ENCODE results near the gene MYO1F.
A peak's percentile ranks its signal among the peaks of the same experiment; 100 is the strongest.
"Not testable (repeated sequence)": the region's sequence is repeated elsewhere in the genome, so short reads cannot be mapped to it uniquely, and the experiment has no call there.

The MYO1F gene

GRCh38 chr19:8515317-8515716 is 61.9 kb downstream of the MYO1F start:
- Histone ChIP-seq H3K27ac (ENCODE audit: low read depth, low read length) (no peak overlapping the region), H3K27me3 (ENCODE audit: control insufficient read depth, insufficient read depth, low read length) (no peaks in the 10 kb centered on the region), H3K9me3 (ENCODE audit: control insufficient read depth, insufficient read depth, low read length) (no peaks in the 10 kb centered on the region), H3K4me1 (ENCODE audit: control insufficient read depth, insufficient read depth, low read length) (no peaks in the 10 kb centered on the region), H3K4me3 (ENCODE audit: low read depth, low read length) (no peak overlapping the region), H3K9ac (ENCODE audit: low read depth, low read length) (no peak overlapping the region), H3K36me3 (ENCODE audit: control insufficient read depth, insufficient read depth, low read length) (no peaks in the 10 kb centered on the region)

- peak overlapping the region; percentile 96 for H3K9ac ChIP-seq (ENCODE audit: low read depth, low read length)
- H3K4me3 ChIP-seq (ENCODE audit: low read depth, low read length) = peak overlapping the region; percentile 96
- H3K4me1 ChIP-seq (ENCODE audit: control insufficient read depth, insufficient read depth, low read length); H3K9me3 ChIP-seq (ENCODE audit: control insufficient read depth, insufficient read depth, low read length); H3K27me3 ChIP-seq (ENCODE audit: control insufficient read depth, insufficient read depth, low read length); H3K36me3 ChIP-seq (ENCODE audit: control insufficient read depth, insufficient read depth, low read length); H3K27ac ChIP-seq (ENCODE audit: low read depth, low read length): not testable (repeated sequence)
These were observed 62.7 kb downstream of the MYO1F start for GRCh38 chr19:8514505-8515009.

- H3K36me3 ChIP-seq (ENCODE audit: control insufficient read depth, insufficient read depth, low read length) = no peaks in the 10 kb centered on the region
- H3K4me3 ChIP-seq (ENCODE audit: low read depth, low read length) = peak within 1 kb of the TSS; percentile 96
- H3K9me3 ChIP-seq (ENCODE audit: control insufficient read depth, insufficient read depth, low read length) = no peaks in the 10 kb centered on the region
- H3K27ac ChIP-seq (ENCODE audit: low read depth, low read length) = peak within 1 kb of the TSS; percentile 98
- H3K4me1 ChIP-seq (ENCODE audit: control insufficient read depth, insufficient read depth, low read length) = no peaks in the 10 kb centered on the region
- peak within 1 kb of the TSS; percentile 96 for H3K9ac ChIP-seq (ENCODE audit: low read depth, low read length)
- H3K27me3 ChIP-seq (ENCODE audit: control insufficient read depth, insufficient read depth, low read length) = no peaks in the 10 kb centered on the region
These were observed 63.3 kb downstream of the MYO1F start, which contains the start of gene ZNF414 for GRCh38 chr19:8513687-8514504. ZNF414 (minus strand) TSS chr19:8514167; CDS start chr19:8514046, 121 bp downstream.

- H3K36me3 ChIP-seq (ENCODE audit: control insufficient read depth, insufficient read depth, low read length) = no peaks in the 10 kb centered on the region
- H3K27ac ChIP-seq (ENCODE audit: low read depth, low read length) = peak overlapping the region; percentile 98
- H3K9me3 ChIP-seq (ENCODE audit: control insufficient read depth, insufficient read depth, low read length) = no peaks in the 10 kb centered on the region
- peak overlapping the region; percentile 96 for H3K4me3 ChIP-seq (ENCODE audit: low read depth, low read length)
- H3K27me3 ChIP-seq (ENCODE audit: control insufficient read depth, insufficient read depth, low read length) = no peaks in the 10 kb centered on the region
- peak overlapping the region; percentile 96; the same call in 1 of the 2 replicates for H3K9ac ChIP-seq (ENCODE audit: low read depth, low read length)
- H3K4me1 ChIP-seq (ENCODE audit: control insufficient read depth, insufficient read depth, low read length) = no peaks in the 10 kb centered on the region
These were observed 64.1 kb downstream of the MYO1F start for GRCh38 chr19:8513036-8513686.

GRCh38 chr19:8512115-8512967 is 64.9 kb downstream of the MYO1F start:
- no peaks in the 10 kb centered on the region for H3K9me3 ChIP-seq (ENCODE audit: control insufficient read depth, insufficient read depth, low read length)
- H3K36me3 ChIP-seq (ENCODE audit: control insufficient read depth, insufficient read depth, low read length) = no peaks in the 10 kb centered on the region
- no peak overlapping the region for H3K27ac ChIP-seq (ENCODE audit: low read depth, low read length)
- no peaks in the 10 kb centered on the region for H3K27me3 ChIP-seq (ENCODE audit: control insufficient read depth, insufficient read depth, low read length)
- peak overlapping the region; percentile 64 for H3K4me3 ChIP-seq (ENCODE audit: low read depth, low read length)
- no peaks in the 10 kb centered on the region for H3K4me1 ChIP-seq (ENCODE audit: control insufficient read depth, insufficient read depth, low read length)
- no peak overlapping the region for H3K9ac ChIP-seq (ENCODE audit: low read depth, low read length)

DNA sequence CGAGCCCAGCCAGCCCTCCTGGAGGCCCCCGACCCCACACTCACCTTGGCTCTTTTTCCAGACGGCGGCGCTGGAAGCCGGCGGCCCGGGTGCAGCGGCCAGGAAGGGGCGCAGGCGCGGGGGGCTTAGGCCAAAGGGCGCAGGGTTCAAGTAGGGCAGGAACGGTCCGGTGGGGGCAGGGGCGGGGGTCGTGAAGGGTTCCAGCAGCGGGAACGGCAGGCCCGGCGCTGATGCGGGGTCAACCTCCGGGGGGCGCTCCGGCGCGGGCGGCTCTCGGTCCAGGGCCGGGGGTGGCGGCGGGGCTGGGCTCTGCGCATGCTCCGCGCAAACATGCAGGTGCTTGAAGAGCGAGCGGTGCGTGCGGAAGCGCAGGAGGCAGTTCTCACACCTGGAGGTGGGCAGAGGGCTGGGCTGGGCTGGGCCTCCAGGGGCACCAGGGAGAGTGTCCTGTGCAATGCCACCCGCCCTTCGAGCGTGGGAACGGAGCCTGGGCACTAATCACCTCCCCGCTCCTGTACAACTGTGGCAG is 65.6 kb downstream of the MYO1F start:
- Histone ChIP-seq H3K9ac (ENCODE audit: low read depth, low read length) (no peak overlapping the region), H3K4me3 (ENCODE audit: low read depth, low read length) (peak overlapping the region; percentile 64), H3K9me3 (ENCODE audit: control insufficient read depth, insufficient read depth, low read length) (no peaks in the 10 kb centered on the region), H3K27me3 (ENCODE audit: control insufficient read depth, insufficient read depth, low read length) (no peaks in the 10 kb centered on the region), H3K36me3 (ENCODE audit: control insufficient read depth, insufficient read depth, low read length) (no peaks in the 10 kb centered on the region), H3K4me1 (ENCODE audit: control insufficient read depth, insufficient read depth, low read length) (peaks cover 2% of the 10 kb centered on the region; the same call in 1 of the 2 replicates), H3K27ac (ENCODE audit: low read depth, low read length) (no peak overlapping the region)

GRCh38 chr19:8510589-8511115 is 66.6 kb downstream of the MYO1F start:
- Histone ChIP-seq H3K27ac (ENCODE audit: low read depth, low read length) (no peak overlapping the region), H3K4me3 (ENCODE audit: low read depth, low read length) (peak overlapping the region; percentile 64), H3K27me3 (ENCODE audit: control insufficient read depth, insufficient read depth, low read length) (no peaks in the 10 kb centered on the region), H3K9ac (ENCODE audit: low read depth, low read length) (no peak overlapping the region), H3K9me3 (ENCODE audit: control insufficient read depth, insufficient read depth, low read length) (no peaks in the 10 kb centered on the region), H3K36me3 (ENCODE audit: control insufficient read depth, insufficient read depth, low read length) (no peaks in the 10 kb centered on the region), H3K4me1 (ENCODE audit: control insufficient read depth, insufficient read depth, low read length) (peaks cover 6% of the 10 kb centered on the region; the same call in 1 of the 2 replicates)

GRCh38 chr19:8506402-8506957 is 70.8 kb downstream of the MYO1F start:
- Histone ChIP-seq H3K9me3 (ENCODE audit: control insufficient read depth, insufficient read depth, low read length) (no peaks in the 10 kb centered on the region), H3K4me3 (ENCODE audit: low read depth, low read length) (peak overlapping the region; percentile 65), H3K36me3 (ENCODE audit: control insufficient read depth, insufficient read depth, low read length) (no peaks in the 10 kb centered on the region), H3K27me3 (ENCODE audit: control insufficient read depth, insufficient read depth, low read length) (no peaks in the 10 kb centered on the region), H3K9ac (ENCODE audit: low read depth, low read length) (no peak overlapping the region), H3K27ac (ENCODE audit: low read depth, low read length) (peak overlapping the region; percentile 83), H3K4me1 (ENCODE audit: control insufficient read depth, insufficient read depth, low read length) (peaks cover 6% of the 10 kb centered on the region; the same call in 1 of the 2 replicates)

- H3K36me3 ChIP-seq (ENCODE audit: control insufficient read depth, insufficient read depth, low read length) = no peaks in the 10 kb centered on the region
- H3K4me1 ChIP-seq (ENCODE audit: control insufficient read depth, insufficient read depth, low read length) = peaks cover 6% of the 10 kb centered on the region; the same call in 1 of the 2 replicates
- H3K27me3 ChIP-seq (ENCODE audit: control insufficient read depth, insufficient read depth, low read length) = no peaks in the 10 kb centered on the region
- peak overlapping the region; percentile 75 for H3K9ac ChIP-seq (ENCODE audit: low read depth, low read length)
- peak overlapping the region; percentile 65 for H3K4me3 ChIP-seq (ENCODE audit: low read depth, low read length)
- no peaks in the 10 kb centered on the region for H3K9me3 ChIP-seq (ENCODE audit: control insufficient read depth, insufficient read depth, low read length)
- peak overlapping the region; percentile 83 for H3K27ac ChIP-seq (ENCODE audit: low read depth, low read length)
These were observed 71.4 kb downstream of the MYO1F start for GRCh38 chr19:8505680-8506401.

Data from HUES48 (cell line).